NCI-H146 (cell line): ENCODE results near the gene STX5.

Source experiments
- DNase-seq: peaks from one replicate; lab custom pipeline; 2025; lab: John Stamatoyannopoulos, UW

Gene STX5

GRCh38 chr11:62854013-62854824 lies 22.4 kb upstream of the STX5 start:
- DNase-seq, result peak; percentile 11

- DNase-seq, result no peak
Measured at GRCh38 chr11:62853279-62853965, 21.6 kb upstream of the STX5 start.

DNA sequence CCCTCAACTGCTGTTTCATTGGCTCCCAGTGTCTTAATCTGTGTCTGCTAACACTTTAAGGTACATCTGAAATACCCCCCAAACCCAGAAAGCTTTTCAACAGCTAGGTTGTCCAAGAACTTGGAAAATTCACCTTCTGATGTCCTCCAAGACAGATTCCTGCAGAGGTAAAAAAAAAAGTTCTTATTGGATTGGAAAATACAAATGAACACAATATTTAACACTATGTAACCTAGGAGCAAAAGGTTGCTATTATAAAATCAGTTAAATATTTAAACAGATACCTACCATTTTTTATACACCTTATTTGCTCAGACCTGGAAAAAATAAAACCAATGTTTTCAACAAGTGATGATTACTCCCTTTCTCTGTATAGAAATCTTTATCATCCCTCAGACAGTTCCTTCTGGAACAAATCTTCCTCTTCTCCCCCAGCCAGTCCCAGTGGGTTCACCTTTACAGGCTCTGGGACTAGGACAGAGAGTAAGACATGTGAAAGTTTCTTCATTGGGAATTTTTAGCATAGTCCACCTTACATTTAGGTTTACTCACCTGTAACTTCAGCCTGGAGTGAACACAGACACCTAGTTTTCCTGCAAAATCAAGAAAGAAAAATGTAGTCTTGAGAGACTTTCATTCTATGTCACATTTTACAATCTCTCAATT lies 20.8 kb upstream of the STX5 start:
- DNase-seq, result no peak

GRCh38 chr11:62851807-62852522 lies 20.1 kb upstream of the STX5 start:
- no peak for DNase-seq

GRCh38 chr11:62850911-62851806 lies 19.3 kb upstream of the STX5 start:
- peak; percentile 18 for DNase-seq

DNA sequence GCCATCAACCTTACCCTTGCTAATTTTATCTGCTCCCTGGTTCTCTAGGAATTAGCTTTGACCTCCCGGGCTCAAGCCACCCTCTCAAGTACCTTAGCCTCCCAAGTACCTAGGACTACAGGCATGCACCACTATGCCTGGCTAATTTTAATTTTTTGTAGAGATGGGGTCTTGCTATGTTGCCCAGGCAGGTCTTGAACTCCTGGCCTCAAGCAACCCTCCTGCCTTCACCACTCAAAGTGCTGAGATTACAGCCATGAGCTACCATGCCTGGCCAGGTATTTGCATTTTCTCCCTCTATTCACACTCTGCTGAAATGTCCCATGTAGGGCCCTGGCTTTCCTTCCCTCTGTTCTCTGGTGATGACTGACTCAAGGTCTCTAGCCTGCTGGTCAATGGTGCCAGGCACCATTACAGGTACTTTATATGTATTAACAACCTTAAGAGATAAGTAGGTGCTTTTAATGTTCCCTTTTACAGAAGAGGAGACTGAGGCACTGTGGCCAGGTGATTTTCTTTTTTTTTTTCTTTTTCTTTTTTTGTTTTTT lies 16.0 kb upstream of the STX5 start:
- DNase-seq, result no peak

DNA sequence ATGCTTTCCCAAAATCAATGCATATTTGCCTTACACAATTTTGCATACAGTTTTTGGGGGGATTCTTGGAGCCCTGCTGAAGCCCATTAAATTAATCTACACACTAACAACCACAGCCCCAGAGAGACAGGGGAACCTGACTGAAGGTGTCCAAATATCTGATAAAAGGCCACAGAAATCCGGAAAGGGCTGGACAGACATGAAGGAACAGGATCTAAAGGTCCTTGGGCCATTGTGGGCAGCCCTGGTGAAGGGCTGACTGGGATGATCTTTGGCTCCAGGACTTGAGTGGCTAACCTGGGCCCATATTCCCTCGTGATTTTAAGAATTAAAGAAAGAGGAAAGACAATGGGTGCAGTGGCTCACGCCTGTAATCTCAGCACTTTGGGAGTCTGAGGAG lies 14.3 kb upstream of the STX5 start:
- no peak for DNase-seq

DNA sequence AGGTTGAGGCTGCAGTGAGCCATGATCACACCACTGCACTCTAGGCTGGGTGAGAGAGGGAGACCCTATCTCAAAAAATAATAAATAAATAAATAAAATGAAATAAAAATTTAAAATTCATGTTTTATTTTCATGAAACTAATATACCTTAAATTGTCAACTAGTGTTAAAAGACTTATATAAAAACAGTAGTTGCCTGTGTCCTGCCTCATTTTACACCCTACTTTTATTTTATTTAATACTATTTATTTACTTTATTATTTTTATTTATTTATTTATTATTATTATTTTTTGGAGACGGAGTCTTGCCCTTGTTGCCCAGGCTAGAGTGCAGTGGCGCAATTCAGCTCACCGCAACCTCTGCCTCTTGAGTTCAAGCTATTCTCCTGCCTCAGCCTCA lies 12.3 kb upstream of the STX5 start:
- no peak for DNase-seq

- DNase-seq, result no peak
Measured at GRCh38 chr11:62843466-62843865, 11.6 kb upstream of the STX5 start.

DNA sequence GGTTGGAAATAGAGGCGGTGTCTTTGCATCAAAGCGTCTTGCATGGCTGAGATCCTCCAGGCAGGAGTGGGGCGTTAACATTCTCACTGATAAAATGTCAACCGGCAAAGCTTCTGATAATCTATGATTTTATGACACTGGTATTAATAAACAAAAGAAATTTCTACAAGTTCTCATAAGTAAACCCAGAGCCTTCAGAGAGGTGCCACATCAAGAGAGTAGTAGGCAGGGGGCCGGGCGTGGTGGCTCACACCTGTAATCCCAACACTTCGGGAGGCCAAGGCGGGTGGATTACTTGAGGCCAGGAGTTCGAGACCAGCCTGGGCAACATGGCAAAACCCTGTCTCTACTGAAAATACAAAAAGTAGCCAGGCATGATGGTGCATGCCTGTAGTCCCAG lies 11.0 kb upstream of the STX5 start:
- peak; percentile 69 for DNase-seq

GRCh38 chr11:62842171-62842741 lies 10.4 kb upstream of the STX5 start:
- peak; percentile 81 for DNase-seq

DNA sequence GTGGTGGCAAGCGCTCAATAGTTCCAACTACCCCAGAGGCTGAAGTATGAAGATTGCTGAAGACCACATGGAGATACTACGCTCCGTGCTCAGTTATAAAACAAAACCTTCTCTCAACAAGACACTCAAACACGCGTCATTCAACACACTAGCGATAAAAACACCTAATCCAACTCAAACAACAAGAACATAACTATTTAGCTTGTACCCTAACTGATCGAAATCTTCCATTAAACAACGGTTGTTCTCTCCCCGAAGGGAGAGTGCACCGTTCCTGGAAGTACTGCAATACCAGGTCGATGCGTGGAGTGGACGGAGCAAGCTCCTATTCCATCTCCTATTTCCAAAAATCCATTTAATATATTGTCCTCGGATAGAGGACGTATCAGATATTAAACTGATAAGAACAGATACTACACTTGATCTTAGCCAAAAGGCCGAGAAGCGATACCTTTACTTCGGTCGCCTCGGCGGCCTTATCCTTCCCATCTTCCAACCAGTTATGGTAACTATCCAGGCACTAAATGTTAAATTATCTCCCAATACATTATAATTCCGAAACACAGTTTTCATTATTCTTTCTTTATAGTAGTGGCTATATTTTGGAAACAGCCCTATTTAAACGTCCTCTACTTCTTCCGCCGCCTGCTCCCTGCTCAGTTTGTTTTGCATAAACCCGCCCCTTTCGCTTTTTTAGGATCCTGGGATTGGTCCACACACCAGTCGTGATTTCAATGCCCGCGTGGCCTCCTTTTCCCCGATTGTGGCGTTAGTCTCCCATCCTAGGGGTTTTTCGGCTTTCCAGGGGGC lies 9.7 kb upstream of the STX5 start:
- peak; percentile 97 for DNase-seq

DNA sequence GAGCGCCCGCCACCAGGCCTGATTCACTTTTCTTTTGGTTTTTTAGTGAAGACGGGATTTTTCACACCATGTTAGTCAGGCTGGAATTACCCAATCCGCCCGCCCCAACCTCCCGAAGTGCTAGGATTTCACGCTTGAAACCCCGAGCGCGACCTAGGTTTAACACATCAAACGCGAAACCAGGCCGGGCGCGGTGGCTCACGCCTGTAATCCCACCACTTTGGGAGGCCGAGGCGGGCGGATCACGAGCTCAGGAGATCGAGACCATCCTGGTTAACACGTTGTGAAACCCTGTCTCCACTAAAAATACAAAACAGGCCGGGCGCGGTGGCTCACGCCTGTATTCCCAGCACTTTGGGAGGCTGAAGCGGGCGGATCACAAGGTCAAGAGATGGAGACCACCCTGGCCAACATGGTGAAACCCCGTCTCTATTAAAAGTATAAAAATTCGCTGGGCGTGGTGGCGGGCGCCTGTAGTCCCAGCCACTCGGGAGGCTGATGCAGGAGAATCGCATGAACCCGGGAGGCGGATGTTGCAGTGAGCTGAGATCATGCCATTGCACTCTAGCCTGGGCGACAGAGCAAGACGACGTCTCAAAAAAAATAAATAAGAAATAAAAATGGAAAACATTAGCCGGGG lies 9.0 kb upstream of the STX5 start:
- peak; percentile 72 for DNase-seq

DNA sequence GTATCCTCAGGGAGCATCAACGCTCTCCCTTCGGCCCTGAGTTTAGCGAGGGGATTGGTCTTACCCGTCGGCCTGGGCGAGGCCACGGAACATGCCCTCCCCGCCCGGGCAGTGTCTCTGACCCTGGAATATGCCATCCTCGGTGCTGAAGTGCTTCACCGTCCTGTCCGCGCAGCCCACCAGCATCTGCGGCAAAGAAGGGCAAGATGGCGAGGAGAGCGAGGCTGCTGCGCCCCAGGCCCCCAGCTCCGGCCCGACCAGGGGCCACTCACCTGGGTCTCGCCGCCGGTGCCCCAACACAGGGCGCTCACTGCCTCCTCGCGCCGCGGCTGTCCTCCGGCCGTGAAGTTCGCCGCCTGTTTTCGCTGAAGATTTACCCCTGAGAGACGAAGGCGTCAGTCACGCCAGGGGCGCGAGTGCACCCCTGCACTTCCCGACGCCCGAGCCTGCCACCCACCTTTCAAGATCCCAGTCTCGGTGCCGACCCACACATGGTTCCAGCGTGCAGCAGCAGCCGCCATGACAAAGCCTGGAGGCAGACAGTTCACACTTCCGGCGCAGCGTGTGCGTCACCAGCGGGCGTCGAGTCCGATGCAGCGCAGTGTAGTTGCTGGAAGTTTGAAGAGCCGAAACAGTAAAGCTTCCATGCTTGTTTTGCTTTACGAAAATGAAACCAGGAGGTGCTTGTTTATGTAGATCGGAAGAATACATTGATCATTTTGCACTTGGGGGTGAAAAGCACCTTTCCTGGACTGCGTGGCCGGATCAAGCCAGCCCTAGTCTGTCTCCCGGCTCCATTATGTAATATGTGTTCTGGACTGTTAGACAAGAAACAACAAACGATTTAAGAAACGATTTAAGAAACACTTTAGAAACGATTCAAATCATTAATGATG lies 7.4 kb upstream of the STX5 start, which contains the start of gene WDR74:
WDR74 (minus strand) TSS at position 541 of the 896 bp plus-strand sequence; CDS start at position 521, 20 bp downstream.
- peak; percentile 90 for DNase-seq

DNA sequence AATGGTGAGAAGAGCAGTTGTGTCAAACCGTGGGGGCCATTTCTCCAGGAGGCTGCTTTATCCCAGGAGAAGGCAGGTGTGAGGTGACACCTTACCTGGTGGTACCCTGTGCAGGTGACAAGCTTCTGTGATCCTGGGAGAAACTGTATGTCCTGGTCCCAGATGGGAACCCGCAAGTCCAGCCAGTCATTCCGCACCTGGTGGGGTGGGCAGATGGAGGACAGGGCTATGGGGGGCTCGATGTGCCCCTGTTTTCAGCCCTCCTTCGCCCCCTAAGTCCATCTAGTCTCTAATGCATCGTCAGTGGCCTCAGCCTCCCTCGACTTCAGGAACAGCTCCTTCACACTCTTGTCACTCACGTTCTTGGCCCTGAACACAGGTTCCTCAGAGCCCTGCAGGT lies 3.5 kb upstream of the STX5 start:
- no peak for DNase-seq

GRCh38 chr11:62832336-62833234 lies 734 bp upstream of the STX5 start, which contains the start of gene TEX54:
Gene TEX54, minus strand, starts transcription at chr11:62832841.
- DNase-seq, result peak; percentile 65
